ENCODE results near the gene CFAP299. TPM values are rescaled to one million over a fixed set of nuclear protein-coding genes. Genes with fewer than 3 reads are reported as not detected.

CFAP299 gene
- total and polyA plus RNA-seq, 9 of the 15 experiments (the other 6 are each of a cell fraction or from before 2014, with no cell fraction given), result 0.09 to 3.0 (median 0.76) TPM

- no peak for TF ChIP-seq ID3 (CRISPR knock-in tag; IDR thresholded peaks at IDR 0.05)
- TF ChIP-seq ID3 (tag; IDR thresholded peaks at IDR 0.05), result no peak
- no peak for TF ChIP-seq PYGO2 (tag; IDR thresholded peaks at IDR 0.05)
These were observed 149.2 kb downstream of the CFAP299 start (continued) for GRCh38 chr4:80484712-80485111.

DNA sequence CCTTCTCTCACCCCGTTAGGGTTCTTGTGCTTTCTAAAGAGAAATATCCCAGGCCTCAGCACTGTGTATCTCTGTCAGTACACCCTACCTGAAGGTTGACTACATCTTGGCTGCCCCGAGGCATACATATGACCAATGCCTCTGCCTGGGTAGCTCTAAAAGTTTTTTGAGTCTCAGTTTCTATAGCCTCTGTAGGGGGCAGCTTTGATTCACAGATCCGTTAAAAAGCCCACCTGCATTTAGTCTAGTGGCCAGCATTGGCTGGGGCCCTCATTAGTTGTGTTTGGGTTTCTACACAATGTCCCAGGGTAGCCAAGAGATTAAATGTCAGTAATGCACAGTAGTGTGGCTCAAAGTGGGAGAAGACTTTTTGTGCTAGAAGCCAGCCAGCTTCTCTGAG is 151.1 kb downstream of the CFAP299 start:
- H3K9me3 ChIP-seq (replicated peaks; ENCODE audit: control insufficient read depth, insufficient read depth, low read depth, low read length), result no peaks in the 10 kb centered on the region
- FAIRE-seq, result no peak
- no peak overlapping the region for H3K4me2 ChIP-seq (ENCODE audit: insufficient read depth, low read length)
- no peaks in the 10 kb centered on the region for H3K4me1 ChIP-seq (replicated peaks in 1 of 2; ENCODE audit: control insufficient read depth in 2 of 2, insufficient read depth in 2 of 2, low read length in 2 of 2)
- no TSS peak for BruUV-seq (replicated peaks)
- H3K9me1 ChIP-seq (ENCODE audit: control insufficient read depth, insufficient read depth, low read length), result no peaks in the 10 kb centered on the region
- no peaks in the 10 kb centered on the region for H3K27me3 ChIP-seq (ENCODE audit: control insufficient read depth in 2 of 2, insufficient read depth in 2 of 2, low read length in 2 of 2)
- in situ Hi-C loops (cut with MboI), result no loop called here
- no peak overlapping the region for H3K27ac ChIP-seq (ENCODE audit: extremely low read depth, low read depth, low read length)
- no peak overlapping the region for H3K4me3 ChIP-seq
- ATAC-seq, result no peak
- no peaks in the 10 kb centered on the region for H4K20me1 ChIP-seq (replicated peaks; ENCODE audit: control insufficient read depth, insufficient read depth, low read length)
- 2% methylated on average over 3 of the region's 3 CpGs for WGBS (ENCODE audit: insufficient coverage, low coverage, missing lambda C conversion rate)
- no peaks in the 10 kb centered on the region for H3K36me3 ChIP-seq (ENCODE audit: control insufficient read depth, insufficient read depth, low read length)
- ChIA-PET POLR2A (no interaction called here), CTCF (ENCODE audit: low intra/inter-chr PET ratio) (no interaction called here)
- H2AFZ ChIP-seq (ENCODE audit: low read depth, low read length), result no peak overlapping the region
- no peaks in the 10 kb centered on the region for H3K79me2 ChIP-seq (ENCODE audit: control insufficient read depth, insufficient read depth, low read length)
- H3K9ac ChIP-seq (ENCODE audit: insufficient read depth in 1 of 2, low read depth in 2 of 2, low read length in 2 of 2), result no peak overlapping the region
- TF ChIP-seq POLR3G (IDR thresholded peaks at IDR 0.05; ENCODE audit: extremely low read depth, insufficient read length, insufficient replicate concordance), result no peak
- no peak for TF ChIP-seq NFE2L1 (tag; IDR thresholded peaks at IDR 0.05; ENCODE audit: borderline replicate concordance, low read depth)
- TF ChIP-seq PRPF4 (IDR thresholded peaks at IDR 0.05; ENCODE audit: insufficient read depth, low read depth, low read length, poor library complexity, severe bottlenecking), result no peak
- TF ChIP-seq HSF4 (CRISPR knock-in tag; IDR thresholded peaks at IDR 0.05; ENCODE audit: borderline replicate concordance), result no peak
- no peak for TF ChIP-seq MYBL2 (IDR thresholded peaks at IDR 0.05; ENCODE audit: low read depth)
- TF ChIP-seq MYBL2 (CRISPR knock-in tag; IDR thresholded peaks at IDR 0.05; ENCODE audit: borderline replicate concordance), result no peak
- no peak for TF ChIP-seq ZNF589 (CRISPR knock-in tag; IDR thresholded peaks at IDR 0.05; ENCODE audit: low read depth)
- no peak for TF ChIP-seq ZNF146 (CRISPR knock-in tag; IDR thresholded peaks at IDR 0.05; ENCODE audit: unreplicated experiment)
- no peak for TF ChIP-seq HOXB6 (CRISPR knock-in tag; IDR thresholded peaks at IDR 0.05; ENCODE audit: borderline replicate concordance)
- no peak for TF ChIP-seq SREBF1 (IDR thresholded peaks at IDR 0.05; ENCODE audit: borderline replicate concordance, low read depth, low read length)
- no peak for TF ChIP-seq ZNF41 (CRISPR knock-in tag; conservative IDR thresholded peaks at IDR 0.05)
- no peak for TF ChIP-seq E2F4 (CRISPR knock-in tag; IDR thresholded peaks at IDR 0.05; ENCODE audit: low read depth)
- no peak for TF ChIP-seq BCL6 (CRISPR knock-in tag; IDR thresholded peaks at IDR 0.05)
- TF ChIP-seq RHOXF2B (CRISPR knock-in tag; conservative IDR thresholded peaks at IDR 0.05), result no peak
- TF ChIP-seq FOXK2 (conservative IDR thresholded peaks at IDR 0.05 in 1 of 2, IDR thresholded peaks at IDR 0.05 in 1 of 2; ENCODE audit: low read depth in 2 of 2), result no peak
- no peak for TF ChIP-seq ZNF511 (CRISPR knock-in tag; IDR thresholded peaks at IDR 0.05)
- intact Hi-C loops (cut with micrococcal nuclease), result loop anchor here (10.0 kb wide), 1 partner anchor 122 kb away; no protein-coding TSS in a partner anchor
- no peak for DNase-seq (ENCODE audit: extremely low read depth in 1 of 4, low spot score in 3 of 4)

Data from K562 (cell line).